ENCODE measurements around the gene DENND1B. TPM values are rescaled to one million over a fixed set of nuclear protein-coding genes. Genes with fewer than 3 reads are reported as not detected.

The DENND1B gene
- polyA plus RNA-seq, 1 of the 3 experiments (the other 2 are of a cell fraction), result 1.4 TPM

- H3K9ac ChIP-seq, result no peak overlapping the region
- no peak overlapping the region for H3K27ac ChIP-seq (ENCODE audit: low read depth in 2 of 2, low read length in 1 of 2)
- H3K27me3 ChIP-seq (ENCODE audit: insufficient read depth), result no peaks in the 10 kb centered on the region
- H3K4me2 ChIP-seq, result no peak overlapping the region
- TF ChIP-seq IRF3 (IDR thresholded peaks at IDR 0.05; ENCODE audit: low read depth, low read length) (no peak), RFX5 (IDR thresholded peaks at IDR 0.05; ENCODE audit: low read length) (no peak), POLR2AphosphoS5 (IDR thresholded peaks at IDR 0.05; ENCODE audit: low read depth, low read length) (no peak), TEAD4 (IDR thresholded peaks at IDR 0.05; ENCODE audit: borderline replicate concordance, insufficient read depth) (no peak), SMC3 (IDR thresholded peaks at IDR 0.05; ENCODE audit: low read depth, low read length) (no peak), EP300 (IDR thresholded peaks at IDR 0.05; ENCODE audit: borderline replicate concordance in 1 of 2, low read depth in 1 of 2, low read length in 1 of 2) (no peak), RAD21 (IDR thresholded peaks at IDR 0.05; ENCODE audit: low read length) (no peak), RXRA (IDR thresholded peaks at IDR 0.05; ENCODE audit: borderline replicate concordance, low read depth) (no peak), FOXJ3 (CRISPR knock-in tag; IDR thresholded peaks at IDR 0.05) (no peak), MAX (IDR thresholded peaks at IDR 0.05; ENCODE audit: low read depth) (no peak), MXI1 (IDR thresholded peaks at IDR 0.05; ENCODE audit: low read depth, low read length) (no peak), EZH2phosphoT487 (IDR thresholded peaks at IDR 0.05; ENCODE audit: borderline replicate concordance, low read depth) (no peak), NRF1 (IDR thresholded peaks at IDR 0.05; ENCODE audit: low read depth, low read length) (no peak), MEF2A (IDR thresholded peaks at IDR 0.05; ENCODE audit: borderline replicate concordance, low read depth) (no peak), YY1 (IDR thresholded peaks at IDR 0.05; ENCODE audit: low read depth) (no peak), NFIC (IDR thresholded peaks at IDR 0.05; ENCODE audit: borderline replicate concordance) (no peak), FOXM1 (IDR thresholded peaks at IDR 0.05; ENCODE audit: low read depth) (no peak), PBX3 (IDR thresholded peaks at IDR 0.05) (no peak)
- no peaks in the 10 kb centered on the region for H4K20me1 ChIP-seq (ENCODE audit: insufficient read depth)
- H3K9me3 ChIP-seq, result no peaks in the 10 kb centered on the region
- no peaks in the 10 kb centered on the region for H3K9me2 ChIP-seq
- no peaks in the 10 kb centered on the region for H3F3A ChIP-seq (replicated peaks; ENCODE audit: insufficient read depth)
- ChIA-PET CTCF (no interaction called here), POLR2A (no interaction called here)
- peaks cover 0 to 2% of the 10 kb centered on the region in 2 experiments for H3K36me3 ChIP-seq (replicated peaks in 1 of 2; ENCODE audit: control insufficient read depth in 1 of 2, insufficient read depth in 2 of 2, low read length in 1 of 2)
- H3K79me2 ChIP-seq (ENCODE audit: insufficient read depth), result no peaks in the 10 kb centered on the region
- no peak overlapping the region for H2AFZ ChIP-seq (ENCODE audit: low read depth)
- DNase-seq, result no peak
- no peak overlapping the region for H3K4me3 ChIP-seq (ENCODE audit: low read depth in 2 of 2, low read length in 1 of 2)
- H3K4me1 ChIP-seq (ENCODE audit: control insufficient read depth in 1 of 2, insufficient read depth in 2 of 2, low read depth in 1 of 2, low read length in 1 of 2), result no peaks in the 10 kb centered on the region
- 100% methylated on average over 1 of the region's 1 CpG for WGBS (ENCODE audit: low lambda C conversion rate)
These were observed 176.3 kb downstream of the DENND1B start for GRCh38 chr1:197598935-197599334.
